HG02588 (cell line): ENCODE measurements around the gene NFYC.

ENCODE experiments used
- ATAC-seq: cut with Tn5 transposase; IDR thresholded peaks from one replicate; pipeline ENCODE4 v1.9.1; 2021; ENCODE audit warnings: mild to moderate bottlenecking, moderate library complexity; ENCODE audit not compliant: unreplicated experiment

The NFYC gene

DNA sequence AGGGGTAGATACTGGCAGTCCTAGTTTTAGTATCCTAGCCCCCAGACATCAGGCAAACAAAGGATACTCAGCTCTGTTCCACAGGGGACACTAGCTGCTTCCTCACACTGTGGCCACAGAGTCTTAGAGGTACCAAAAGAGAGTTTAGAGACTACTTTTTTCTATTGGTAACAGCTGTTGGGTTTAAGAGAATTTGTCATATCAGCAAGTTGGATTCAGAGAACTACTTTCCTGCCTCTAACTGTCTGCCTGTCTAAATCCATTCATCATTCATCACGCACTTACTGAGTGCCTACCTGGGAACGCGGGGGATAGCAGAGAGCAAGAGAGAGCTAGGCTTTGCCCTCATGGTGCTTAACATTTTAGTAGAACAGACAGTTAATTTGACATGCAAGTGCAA, 65.0 kb downstream of the NFYC start:
- ATAC-seq = no peak

GRCh38 chr1:40757084-40757483, 65.6 kb downstream of the NFYC start:
- no peak for ATAC-seq

DNA sequence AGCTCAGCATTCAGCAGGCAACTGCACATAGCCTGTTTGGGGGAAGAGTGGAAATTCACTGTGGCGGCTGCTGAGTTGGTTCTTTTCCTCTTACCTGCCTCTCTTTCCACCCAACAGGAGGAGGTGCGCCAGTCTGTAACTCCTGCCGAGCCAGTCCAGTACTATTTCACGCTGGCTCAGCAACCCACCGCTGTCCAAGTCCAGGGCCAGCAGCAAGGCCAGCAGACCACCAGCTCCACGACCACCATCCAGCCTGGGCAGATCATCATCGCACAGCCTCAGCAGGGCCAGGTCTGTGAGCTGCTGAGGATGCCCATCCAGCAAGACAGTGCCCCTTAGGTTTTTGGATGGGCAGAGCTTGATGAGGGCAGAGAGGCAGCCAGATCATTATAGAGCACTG, 66.5 kb downstream of the NFYC start:
- no peak for ATAC-seq

DNA sequence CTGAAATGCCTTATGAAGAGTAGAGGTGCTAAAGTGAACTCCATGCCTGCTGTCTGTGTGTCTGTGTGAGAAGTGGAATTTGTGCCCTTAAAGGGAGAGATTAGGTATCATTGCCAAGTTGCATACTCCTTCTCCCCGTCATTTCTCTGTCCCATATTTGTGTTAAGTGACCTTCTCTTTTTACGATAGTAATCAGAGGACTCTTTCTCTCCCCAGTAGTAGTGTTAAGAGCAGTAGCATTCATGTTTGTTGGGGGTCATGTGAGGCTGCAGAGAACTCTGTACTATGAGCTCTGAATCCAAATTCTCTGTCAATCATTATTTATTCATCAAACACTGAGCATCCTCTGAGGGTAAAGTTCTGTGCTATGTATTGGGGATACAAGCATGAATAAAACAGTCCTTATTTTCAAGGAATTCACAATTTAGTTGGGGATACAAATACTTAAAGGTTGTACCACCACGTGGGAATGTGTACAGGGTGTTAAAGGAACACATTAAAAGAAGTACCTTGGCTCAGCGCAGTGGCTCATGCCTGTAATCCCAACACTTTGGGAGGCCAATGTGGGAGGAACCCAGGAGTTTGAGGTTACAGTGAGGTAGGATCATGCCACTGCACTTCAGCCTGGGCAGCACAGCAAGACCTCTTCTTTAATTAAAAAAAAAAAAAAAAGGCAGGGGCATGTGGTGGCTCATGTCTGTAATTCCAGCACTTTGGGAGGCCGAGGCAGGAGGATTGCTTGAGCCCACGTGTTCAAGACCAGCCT, 67.3 kb downstream of the NFYC start:
- no peak for ATAC-seq

DNA sequence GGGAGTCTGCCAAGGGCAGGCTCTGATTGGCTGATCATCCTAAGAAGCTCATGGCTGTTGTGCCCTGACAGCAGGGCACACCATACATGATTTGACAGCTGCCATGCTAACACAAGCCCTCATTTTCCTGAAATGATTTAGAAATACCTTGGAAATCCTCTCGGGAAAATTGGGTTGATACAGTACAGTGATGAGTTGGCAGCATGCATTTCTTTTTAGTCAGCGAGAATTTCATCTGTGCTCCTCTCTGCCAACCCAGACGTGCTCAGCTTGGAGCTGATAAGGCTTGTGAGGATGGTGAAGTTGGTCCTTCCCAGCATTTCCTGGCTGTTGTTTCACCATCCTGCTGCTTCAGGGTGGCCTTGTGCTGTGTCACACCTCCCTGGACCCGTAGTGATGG, 69.5 kb downstream of the NFYC start:
- ATAC-seq = no peak

DNA sequence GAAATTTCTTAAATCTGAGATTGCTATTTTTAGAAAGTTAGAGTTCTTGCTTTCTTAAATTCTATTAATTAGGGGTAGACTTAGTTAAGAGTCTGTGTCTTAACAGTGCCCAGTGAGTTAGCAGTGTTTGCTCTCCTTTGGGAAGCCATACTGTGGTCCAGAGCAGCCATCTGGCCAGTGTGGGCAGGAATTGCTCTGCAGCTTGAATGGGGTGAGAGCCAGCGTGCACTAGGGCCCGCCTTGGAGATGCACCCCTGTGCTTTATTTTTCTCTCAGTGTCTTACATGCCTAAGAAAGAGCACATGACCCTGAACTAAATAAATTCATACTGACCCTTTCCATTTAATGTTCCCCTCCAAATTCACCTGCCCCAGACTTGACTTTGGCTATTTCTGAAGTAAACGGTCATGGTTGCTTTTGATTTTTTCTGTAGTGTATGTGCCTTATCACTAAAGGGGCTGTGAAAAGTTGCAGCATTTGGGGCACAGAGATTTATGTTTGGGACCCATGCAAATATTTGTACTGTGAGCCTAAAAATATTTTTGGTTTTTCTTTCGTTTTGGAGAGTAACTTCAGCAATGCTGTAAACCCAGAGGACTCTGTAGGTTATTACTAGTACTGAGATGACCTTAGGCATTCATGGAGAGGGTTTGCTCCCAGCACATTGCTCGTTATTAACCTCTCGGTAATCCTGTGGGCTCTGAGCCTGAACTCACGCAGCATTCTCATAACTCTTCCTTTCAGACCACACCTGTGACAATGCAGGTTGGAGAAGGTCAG, 70.8 kb downstream of the NFYC start:
- ATAC-seq = no peak

DNA sequence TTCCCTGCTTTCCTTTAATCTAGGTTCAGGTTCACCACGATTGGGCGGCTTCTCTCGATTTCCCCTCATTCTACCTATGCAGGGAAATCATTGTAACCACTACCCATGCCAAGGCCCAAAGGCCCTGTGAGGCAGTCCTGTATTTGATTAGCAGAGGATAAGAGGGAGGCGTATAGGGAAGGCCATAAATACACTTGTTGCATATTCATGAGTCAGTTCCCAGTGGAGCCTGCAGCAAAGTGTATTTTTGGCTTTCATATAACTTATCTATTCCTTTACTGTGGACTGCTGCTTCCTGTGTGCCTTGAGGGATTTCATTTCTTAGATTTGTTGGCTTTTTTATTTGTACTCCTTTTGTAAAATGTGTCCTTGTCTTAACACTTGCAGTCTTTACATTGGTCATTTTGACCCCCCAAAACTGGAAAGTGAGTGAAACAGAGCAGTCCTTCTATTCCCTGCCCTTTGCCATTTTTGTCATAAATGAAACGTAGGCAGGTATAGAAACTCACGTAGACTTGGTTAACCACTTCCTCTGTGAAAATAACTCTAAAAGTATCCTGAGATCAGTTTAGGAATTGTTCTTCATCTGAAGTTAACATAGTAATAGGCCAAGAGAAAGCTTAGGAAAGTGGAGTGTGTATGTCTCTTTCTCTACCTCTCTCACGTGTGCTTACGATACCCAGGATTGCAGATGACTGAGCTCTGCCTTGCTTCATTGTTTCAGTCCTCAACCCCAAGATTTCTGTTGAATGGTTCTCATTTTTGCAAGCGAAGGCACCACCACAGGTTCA, 72.4 kb downstream of the NFYC start:
- no peak for ATAC-seq

- no peak for ATAC-seq
Measured at GRCh38 chr1:40764981-40765380, 73.5 kb downstream of the NFYC start.

- no peak for ATAC-seq
Measured at GRCh38 chr1:40766017-40766416, 74.5 kb downstream of the NFYC start.

GRCh38 chr1:40766560-40766959, 75.1 kb downstream of the NFYC start:
- ATAC-seq = no peak

DNA sequence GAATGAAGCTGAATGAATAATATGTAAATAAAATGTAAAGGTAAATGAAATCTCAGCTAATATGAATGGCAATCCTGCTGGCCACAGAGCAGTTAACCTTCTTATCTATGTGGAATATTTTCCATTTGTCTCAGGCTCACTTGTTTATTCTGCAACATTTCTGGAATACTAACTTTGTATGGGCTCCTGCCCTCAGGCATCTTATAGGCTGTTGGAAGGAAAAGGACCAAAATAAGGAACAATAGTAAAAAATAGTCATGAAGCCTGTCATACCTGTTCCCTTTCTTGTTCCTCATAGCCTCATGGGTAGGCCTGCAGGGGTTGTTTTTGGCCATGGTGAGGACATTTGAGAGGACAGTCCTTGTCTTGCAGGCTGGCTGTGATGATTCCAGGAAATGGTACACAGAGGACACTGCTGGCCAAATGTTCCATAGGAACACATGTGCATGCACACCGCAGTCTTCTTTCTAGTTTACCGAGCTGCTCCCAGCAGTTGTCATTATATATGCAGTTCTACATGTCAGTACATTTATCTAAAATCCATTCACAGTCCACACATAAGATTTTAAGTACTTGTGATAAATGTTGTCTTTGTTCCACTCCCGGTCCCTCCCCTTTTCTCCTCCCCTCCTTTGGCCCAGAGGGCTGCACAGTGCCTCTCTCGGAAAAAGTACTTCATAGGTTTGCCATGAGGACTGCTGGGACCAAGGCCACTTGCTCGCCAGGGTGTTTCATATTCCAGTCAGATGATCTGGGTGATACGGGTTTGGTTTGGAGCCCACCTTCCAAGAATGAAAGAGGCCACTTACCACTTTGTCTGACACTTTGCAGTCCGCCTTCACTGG, 76.9 kb downstream of the NFYC start:
- ATAC-seq = no peak

- no peak for ATAC-seq
Measured at GRCh38 chr1:40769815-40770214, 78.3 kb downstream of the NFYC start.

DNA sequence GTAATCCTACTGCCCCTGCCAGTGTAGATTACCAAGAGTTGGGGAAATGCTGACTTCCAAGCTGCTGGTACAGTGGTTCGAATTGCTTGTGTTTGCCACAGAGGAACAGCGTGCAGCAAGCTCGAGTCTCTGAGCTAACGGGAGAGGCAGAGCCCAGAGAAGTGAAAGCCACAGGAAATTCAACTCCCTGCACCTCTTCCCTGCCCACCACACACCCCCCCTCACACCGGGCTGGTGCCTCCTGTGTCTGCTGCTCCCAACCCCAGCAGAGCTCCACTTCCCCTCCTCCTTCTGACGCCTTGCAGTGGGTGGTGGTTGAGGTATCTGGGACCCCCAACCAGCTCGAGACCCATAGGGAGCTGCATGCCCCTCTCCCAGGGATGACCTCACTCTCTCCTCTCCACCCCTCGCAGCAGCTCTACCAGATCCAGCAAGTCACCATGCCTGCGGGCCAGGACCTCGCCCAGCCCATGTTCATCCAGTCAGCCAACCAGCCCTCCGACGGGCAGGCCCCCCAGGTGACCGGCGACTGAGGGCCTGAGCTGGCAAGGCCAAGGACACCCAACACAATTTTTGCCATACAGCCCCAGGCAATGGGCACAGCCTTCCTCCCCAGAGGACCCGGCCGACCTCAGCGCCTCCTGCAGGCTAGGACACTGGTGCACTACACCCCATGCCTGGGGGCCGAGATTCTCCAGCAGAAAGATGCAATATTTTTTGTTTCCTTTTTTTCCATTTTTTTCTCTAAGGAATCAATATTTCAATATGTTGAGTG, 79.0 kb downstream of the NFYC start:
- no peak for ATAC-seq

DNA sequence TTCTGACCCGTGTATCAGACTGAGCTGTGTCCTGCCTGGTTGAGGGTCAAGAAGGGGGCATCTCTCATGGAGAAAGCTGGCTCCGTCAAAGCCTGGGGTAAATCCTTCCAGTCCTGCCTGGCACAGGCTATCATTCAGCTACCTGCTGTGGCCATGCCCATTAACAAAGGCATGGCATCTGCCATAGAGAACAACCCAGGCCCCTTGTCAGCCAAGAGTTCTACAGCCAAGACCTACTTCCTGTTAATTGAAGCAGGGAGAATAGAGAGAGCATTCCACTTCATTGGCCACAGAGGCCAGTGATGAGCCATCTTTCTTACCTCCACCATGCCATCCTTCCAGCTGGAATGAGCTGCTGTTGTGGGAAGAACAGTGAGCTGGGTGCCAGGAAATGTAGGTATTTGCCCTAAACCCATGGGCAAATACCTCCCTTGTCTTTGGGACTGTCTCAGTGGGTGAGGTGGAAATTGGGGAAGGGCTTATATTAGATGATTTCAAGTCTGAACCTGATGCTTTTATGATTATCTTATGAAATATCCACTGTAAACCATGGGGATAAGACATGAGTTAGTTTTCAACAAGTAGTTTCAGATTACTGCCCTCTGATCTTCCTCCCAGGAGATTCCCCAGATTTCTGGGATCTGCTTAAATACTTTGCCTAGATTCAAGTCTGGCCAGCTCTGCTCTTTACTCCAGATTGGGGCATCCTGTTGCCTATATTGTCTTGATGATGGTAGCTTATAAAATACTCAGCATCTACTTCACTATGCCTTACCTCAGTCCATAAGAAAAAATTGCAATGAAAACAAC, 80.8 kb downstream of the NFYC start:
- no peak for ATAC-seq

- no peak for ATAC-seq
Measured at GRCh38 chr1:40773748-40774265, 82.3 kb downstream of the NFYC start.

GRCh38 chr1:40774266-40774998, 82.9 kb downstream of the NFYC start:
- ATAC-seq = no peak

- no peak for ATAC-seq
Measured at GRCh38 chr1:40776236-40777072, 85.0 kb downstream of the NFYC start.
